ENCODE measurements around the gene CRTC3.
"Not testable (repeated sequence)": the region's sequence is repeated elsewhere in the genome, so short reads cannot be mapped to it uniquely, and the experiment has no call there.

The CRTC3 gene

DNA sequence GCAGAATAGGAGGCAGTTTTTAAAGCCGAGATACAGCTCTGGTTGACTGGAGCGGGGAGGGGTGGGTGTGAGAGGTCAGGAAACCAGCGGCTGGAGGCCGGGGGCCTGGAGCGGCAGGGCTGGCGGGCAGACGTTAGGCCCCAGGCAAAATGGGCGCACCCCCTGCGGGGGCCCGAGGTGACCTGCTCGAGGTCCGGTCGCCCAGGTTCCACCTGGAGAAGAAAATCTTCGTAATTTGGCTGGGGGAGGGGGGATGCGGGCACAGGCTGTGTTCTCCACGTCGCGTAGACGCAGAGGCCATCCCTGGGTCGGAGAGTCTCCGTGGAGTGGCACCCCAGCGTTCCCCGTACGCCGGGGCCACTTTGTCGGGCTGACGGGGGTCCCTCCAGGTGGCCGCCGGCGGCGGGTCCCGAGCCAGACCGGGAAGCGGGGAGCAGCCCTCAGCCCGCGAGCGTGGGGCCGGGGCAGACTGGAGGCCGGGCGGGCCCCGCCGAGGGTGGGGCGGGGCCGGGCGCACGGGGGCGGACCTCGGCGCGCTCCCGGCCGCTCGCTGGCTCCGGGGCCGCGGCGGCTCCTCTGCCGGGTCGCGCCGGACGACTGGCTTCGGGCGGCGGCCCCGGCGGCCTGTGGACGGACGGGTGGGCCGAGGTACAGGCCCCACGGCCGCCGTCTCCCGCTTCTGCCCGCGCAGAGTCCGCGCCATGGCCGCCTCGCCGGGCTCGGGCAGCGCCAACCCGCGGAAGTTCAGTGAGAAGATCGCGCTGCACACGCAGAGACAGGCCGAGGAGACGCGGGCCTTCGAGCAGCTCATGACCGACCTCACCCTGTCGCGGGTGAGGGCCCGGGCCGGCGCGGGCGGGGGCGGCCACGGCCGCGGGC lies at the start of gene CRTC3:
TSS of gene CRTC3 (plus strand) at position 553 of the 879 bp plus-strand sequence. CDS start at position 702, 149 bp downstream.
- DNase-seq (ENCODE audit: extremely low read depth in 1 of 2, low read depth in 1 of 2) = peak in 1 of 2 donors; percentile 36

DNA sequence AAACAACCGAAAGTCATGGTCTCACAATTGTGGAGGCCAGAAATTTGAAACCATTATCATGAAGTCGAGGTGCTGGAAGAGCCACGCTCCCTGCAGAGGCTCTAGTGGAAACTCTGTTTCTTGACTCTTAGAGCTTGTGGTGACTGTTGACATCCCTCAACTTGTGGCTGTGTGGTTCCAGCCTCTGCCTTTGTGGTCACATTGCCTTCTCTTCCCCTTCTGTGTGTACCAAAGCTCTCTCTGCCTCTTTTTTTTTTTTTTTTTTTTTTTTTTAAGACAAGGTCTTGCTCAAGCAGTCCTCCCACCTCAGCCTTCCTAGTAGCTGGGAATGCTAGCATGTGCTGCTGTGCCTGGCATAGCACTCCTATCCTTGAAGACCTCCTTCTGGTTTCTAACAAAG lies 48.7 kb upstream of the CRTC3 start:
- DNase-seq (ENCODE audit: extremely low read depth in 1 of 2, low read depth in 1 of 2) = no peak

DNA sequence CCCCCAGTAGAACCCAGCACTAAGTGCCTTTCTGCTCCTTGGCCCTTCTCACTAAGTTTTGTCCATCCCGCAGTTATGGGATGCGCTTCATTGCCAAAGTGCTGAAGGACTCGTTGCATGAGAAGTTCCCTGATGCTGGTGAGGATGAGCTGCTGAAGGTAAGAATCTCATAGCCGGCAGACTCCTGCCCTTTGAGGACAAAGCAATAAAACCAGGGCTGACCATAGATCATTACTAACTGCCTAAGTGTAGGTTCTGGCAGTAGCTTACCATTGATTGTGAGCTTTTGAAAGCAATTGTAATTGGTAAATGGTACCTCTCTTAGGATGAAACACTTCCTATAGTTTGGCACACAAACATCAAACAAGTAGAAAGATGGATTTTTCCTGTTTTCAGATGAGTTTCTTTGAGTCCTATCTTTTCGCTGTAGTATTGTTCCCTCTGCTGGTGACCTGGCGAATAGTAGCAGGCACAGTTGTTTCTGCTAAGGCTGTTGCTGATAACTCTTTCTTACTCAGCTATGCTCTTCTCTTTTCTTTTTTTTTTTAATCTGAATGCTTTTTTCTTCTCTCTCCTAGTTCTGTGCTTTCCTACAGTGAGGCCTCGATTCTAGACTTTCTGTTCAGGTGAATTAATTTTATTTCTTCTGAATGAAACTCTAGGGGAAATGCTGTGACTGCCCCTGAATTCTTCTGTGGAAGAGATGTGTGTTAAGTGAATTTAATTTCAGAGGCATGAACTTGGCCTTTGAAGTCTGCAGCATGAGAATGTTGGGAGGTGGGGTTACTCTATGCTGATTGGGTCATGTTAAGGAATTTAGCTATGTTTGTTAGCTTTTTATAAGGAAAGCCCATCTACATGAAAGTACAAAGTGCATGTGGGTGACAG lies 47.4 kb upstream of the CRTC3 start:
- DNase-seq (ENCODE audit: extremely low read depth in 1 of 2, low read depth in 1 of 2) = peak in 1 of 2 donors; percentile 23

- DNase-seq (ENCODE audit: extremely low read depth in 1 of 2, low read depth in 1 of 2) = no peak
Observed at GRCh38 chr15:90483012-90483307, 46.8 kb upstream of the CRTC3 start.

DNA sequence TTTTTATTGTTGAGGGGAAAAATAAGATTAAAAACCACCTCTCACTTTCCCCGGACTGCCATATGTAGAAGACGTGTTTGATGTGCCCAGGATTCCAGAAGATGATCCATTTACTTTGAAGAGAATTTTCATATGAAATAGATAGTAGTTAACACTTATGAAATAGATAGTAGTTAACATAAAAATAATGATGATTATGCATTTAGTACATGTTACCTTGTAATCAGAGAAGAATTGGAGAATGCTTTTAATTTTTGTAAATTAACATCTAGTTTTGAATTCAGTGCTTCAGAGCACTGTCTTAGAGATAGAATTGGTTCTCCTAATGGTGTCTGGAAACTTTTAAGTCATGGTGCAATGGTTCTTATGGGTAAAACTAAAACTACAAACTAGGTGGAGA lies 46.1 kb upstream of the CRTC3 start:
- DNase-seq (ENCODE audit: extremely low read depth in 1 of 2, low read depth in 1 of 2) = no peak

DNA sequence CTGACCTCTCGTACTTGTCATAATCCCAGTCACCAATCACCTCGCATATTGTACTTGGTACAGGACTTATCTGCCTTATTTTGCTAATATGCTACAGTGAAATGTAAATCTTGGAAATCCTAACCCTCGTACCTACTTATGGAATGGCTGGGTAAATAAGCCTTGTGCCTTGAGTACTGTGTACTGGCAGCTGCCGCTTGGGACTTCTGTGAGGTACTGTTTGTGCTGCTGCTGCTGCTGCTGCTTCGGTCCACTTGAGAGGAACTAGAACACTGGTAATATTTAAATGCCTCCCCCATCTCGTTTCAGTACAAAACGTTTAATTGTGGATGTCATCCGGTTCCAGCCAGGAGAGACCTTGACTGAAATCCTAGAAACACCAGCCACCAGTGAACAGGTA lies 42.5 kb upstream of the CRTC3 start:
- no peak for DNase-seq (ENCODE audit: extremely low read depth in 1 of 2, low read depth in 1 of 2)

DNA sequence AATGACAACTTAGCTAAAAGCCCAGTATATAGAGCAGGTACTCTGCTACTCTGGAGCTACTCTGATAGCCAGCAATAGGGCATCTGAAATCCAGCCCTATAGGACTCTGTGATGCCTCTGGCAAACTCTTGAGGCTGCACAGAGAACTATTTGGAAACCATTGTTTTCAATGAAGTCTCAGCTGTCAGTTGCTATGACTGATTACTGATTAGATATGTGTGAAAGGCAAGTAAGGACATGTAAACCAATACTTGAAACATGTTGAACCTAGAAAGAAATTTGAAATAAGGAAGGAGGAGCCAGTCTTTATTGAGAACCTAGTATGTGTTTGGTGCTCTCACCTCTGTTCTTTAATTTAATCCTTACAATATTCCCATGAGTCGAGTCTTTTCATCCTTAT lies 40.2 kb upstream of the CRTC3 start:
- DNase-seq (ENCODE audit: extremely low read depth in 1 of 2, low read depth in 1 of 2) = no peak

DNA sequence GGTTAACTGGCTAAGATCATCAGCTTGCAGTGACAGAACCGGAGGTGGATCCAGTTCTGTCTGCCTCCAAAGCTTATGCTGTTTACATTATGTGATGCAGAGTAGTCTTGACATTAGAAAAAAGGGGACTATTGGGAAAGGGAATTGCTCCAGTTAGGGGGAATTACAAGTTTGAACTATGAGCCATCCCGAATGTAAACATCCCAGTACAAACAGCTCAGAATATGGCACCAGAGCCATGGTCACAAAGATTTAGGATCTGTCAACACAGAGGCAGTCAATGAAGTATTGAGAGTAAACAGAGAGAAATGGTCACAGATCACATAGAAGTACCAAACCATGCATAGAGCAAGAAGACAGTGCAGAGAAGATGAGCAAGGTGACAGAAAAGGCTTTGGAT lies 39.8 kb upstream of the CRTC3 start:
- no peak for DNase-seq (ENCODE audit: extremely low read depth in 1 of 2, low read depth in 1 of 2)

- no peak for DNase-seq (ENCODE audit: extremely low read depth in 1 of 2, low read depth in 1 of 2)
Observed at GRCh38 chr15:90493647-90494046, 36.1 kb upstream of the CRTC3 start.

DNA sequence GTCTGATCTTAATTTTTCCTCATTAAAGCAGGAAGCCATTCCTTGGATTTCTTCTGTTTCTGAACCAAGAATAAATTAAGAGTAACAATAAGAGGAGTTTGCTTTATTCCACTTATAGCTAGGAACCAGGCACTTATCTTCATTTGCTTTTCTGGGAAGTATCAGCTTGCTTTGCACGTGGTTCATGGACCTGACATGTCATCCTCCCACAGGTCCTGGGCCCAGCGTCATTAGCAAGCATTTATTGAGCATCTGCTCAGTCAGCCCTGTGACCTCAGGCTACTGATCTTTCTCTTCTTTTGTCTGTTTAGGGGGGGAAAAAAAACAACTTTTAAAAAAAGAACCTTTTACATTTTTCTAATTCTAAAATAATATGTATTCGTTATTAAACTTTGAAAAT lies 34.7 kb upstream of the CRTC3 start:
- DNase-seq (ENCODE audit: extremely low read depth in 1 of 2, low read depth in 1 of 2) = no peak

GRCh38 chr15:90496791-90497190 lies 32.9 kb upstream of the CRTC3 start:
- DNase-seq (ENCODE audit: extremely low read depth in 1 of 2, low read depth in 1 of 2) = no peak

DNA sequence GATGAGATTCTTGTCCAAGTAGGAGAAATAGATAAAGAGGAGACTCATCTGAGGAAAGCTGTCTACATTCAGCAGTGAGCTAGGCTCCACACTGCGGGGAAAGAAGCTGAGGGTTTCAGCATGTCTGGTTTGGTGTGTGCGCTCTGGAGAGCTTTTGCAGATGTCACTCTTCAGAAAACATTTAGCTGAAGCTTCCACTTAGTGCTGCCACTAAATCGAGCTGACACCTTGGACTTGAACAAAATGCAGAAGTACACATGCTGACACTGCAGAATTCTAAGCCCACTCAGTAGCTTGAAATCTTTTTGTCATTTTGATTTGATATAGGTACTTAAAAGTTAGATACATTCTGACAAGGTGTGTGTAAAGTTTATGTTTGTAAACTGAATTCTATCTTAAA lies 32.3 kb upstream of the CRTC3 start:
- DNase-seq (ENCODE audit: extremely low read depth in 1 of 2, low read depth in 1 of 2) = no peak

- DNase-seq (ENCODE audit: extremely low read depth in 1 of 2, low read depth in 1 of 2) = no peak
Observed at GRCh38 chr15:90497912-90498311, 31.8 kb upstream of the CRTC3 start.

DNA sequence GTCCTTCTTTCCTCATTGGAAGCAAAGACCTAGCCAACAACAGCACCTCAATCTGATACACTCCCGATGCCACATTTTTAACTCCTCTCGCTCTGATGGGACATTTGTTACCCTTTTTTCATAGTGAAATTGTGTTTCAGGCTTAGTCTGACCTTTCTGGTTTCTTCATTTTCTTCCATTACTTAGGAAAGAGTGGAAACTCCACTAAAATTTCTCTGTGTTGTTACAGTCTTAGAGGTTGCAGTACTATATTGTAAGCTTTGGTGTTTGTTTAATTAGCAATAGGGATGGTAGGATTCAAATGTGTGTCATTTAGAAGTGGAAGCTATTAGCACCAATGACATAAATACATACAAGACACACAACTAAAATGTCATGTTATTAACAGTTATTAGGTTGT lies 29.6 kb upstream of the CRTC3 start:
- DNase-seq (ENCODE audit: extremely low read depth in 1 of 2, low read depth in 1 of 2) = no peak

DNA sequence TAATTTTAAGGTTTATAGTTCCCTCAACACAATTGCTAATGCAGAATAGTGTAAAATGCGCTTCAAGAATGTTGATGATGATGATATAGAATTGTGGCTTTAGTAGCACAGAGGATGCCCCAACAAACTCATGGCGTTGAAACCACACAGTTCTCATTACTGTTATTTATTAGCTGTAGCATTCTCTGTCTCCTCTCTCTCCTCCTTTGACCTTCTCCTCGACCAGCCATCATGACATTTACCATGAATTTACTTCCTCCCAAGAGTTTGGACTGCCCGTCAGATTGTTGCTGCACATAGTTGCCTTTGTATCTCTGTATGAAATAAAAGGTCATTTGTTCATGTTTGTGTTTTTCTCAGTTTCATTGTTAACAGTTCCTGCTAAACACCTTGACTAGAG lies 27.8 kb upstream of the CRTC3 start:
- DNase-seq (ENCODE audit: extremely low read depth in 1 of 2, low read depth in 1 of 2) = no peak

- DNase-seq (ENCODE audit: extremely low read depth in 1 of 2, low read depth in 1 of 2) = not testable (repeated sequence)
Observed at GRCh38 chr15:90510781-90511180, 18.9 kb upstream of the CRTC3 start.

DNA sequence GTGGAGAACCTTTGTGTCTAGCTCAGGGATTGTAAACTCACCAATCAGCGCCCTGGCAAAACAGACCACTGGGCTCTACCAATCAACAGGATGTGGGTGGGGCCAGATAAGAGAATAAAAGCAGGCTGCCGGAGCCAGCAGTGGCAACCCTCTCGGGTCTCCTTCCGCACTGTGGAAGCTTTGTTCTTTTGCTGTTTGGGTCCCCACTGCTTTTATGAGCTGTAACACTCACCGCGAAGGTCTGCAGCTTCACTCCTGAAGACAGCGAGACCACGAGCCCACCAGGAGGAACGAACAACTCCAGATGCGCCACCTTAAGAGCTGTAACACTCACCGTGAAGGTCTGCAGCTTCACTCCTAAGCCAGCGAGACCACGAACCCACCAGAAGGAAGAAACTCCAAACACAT lies 18.5 kb upstream of the CRTC3 start:
- not testable (repeated sequence) for DNase-seq (ENCODE audit: extremely low read depth in 1 of 2, low read depth in 1 of 2)

- DNase-seq (ENCODE audit: extremely low read depth in 1 of 2, low read depth in 1 of 2) = no peak
Observed at GRCh38 chr15:90512276-90512675, 17.4 kb upstream of the CRTC3 start.

- DNase-seq (ENCODE audit: extremely low read depth in 1 of 2, low read depth in 1 of 2) = no peak
Observed at GRCh38 chr15:90512981-90513380, 16.7 kb upstream of the CRTC3 start.

- no peak for DNase-seq (ENCODE audit: extremely low read depth in 1 of 2, low read depth in 1 of 2)
Observed at GRCh38 chr15:90513448-90513847, 16.3 kb upstream of the CRTC3 start.

GRCh38 chr15:90513893-90514292 lies 15.8 kb upstream of the CRTC3 start:
- not testable (repeated sequence) for DNase-seq (ENCODE audit: extremely low read depth in 1 of 2, low read depth in 1 of 2)

- no peak for DNase-seq (ENCODE audit: extremely low read depth in 1 of 2, low read depth in 1 of 2)
Observed at GRCh38 chr15:90519688-90520087, 10.0 kb upstream of the CRTC3 start.
